PC-3 (cell line): ENCODE data around the gene PRKX. TPM values are rescaled to one million over a fixed set of nuclear protein-coding genes. Genes with fewer than 3 reads are reported as not detected.

Source experiments
- ATAC-seq: fragments of 200-7000 bp; cut with Tn5 transposase; 2 replicates; pipeline ENCODE4 v1.9.1; 2020; ENCODE audit warnings: mild to moderate bottlenecking, moderate library complexity
- BruUV-seq: library from RNA; stranded (reverse); fragments of 400-500 nt; replicated peaks from 2 replicates; lab custom pipeline; 2021; lab: Mats Ljungman, UMichigan
- CTCF ChIA-PET: fragments of 300-600 bp; sonication (Branson Sonifier 250); formaldehyde crosslinking; loops from one replicate; lab custom pipeline; 2022; ENCODE audit warnings: antibody characterized with exemption; lab: Charles Lee
- POLR2A ChIA-PET: fragments of 300-600 bp; sonication (Branson Sonifier 250); formaldehyde crosslinking; loops from one replicate; lab custom pipeline; 2022; ENCODE audit warnings: antibody characterized with exemption; ENCODE audit not compliant: unreplicated experiment; lab: Charles Lee
- DNase-seq: peaks from one replicate; pipeline ENCODE4 v3.0.0-alpha.2; 2015
- H2AFZ ChIP-seq: fragments of 300-600 bp; sonication (generic); 2 replicates; pipeline ENCODE4 v1.6.0; 2016; ENCODE audit warnings: antibody characterized with exemption, low read length
- H3F3A ChIP-seq: fragments of 300-600 bp; sonication (generic); one replicate; pipeline ENCODE4 v1.6.0; 2017; ENCODE audit warnings: antibody characterized with exemption, low read length, control low read depth, mild to moderate bottlenecking; ENCODE audit not compliant: unreplicated experiment
- H3K27ac ChIP-seq: fragments of 300-600 bp; sonication (generic); 2 replicates; pipeline ENCODE4 v1.5.1; 2016; ENCODE audit warnings: mild to moderate bottlenecking, low read length
- H3K27me3 ChIP-seq: fragments of 300-600 bp; sonication (generic); 2 replicates; pipeline ENCODE4 v1.6.1; 2016; ENCODE audit warnings: low read length, mixed read lengths
- H3K36me3 ChIP-seq: fragments of 300-600 bp; sonication (generic); 2 replicates; pipeline ENCODE4 v1.6.1; 2016; ENCODE audit warnings: low read depth, mixed run types, low read length, mixed read lengths
- H3K4me1 ChIP-seq: fragments of 300-600 bp; sonication (generic); 2 replicates; pipeline ENCODE4 v1.5.1; 2016; ENCODE audit warnings: low read length; ENCODE audit not compliant: insufficient read depth
- H3K4me2 ChIP-seq: fragments of 300-600 bp; sonication (generic); 2 replicates; pipeline ENCODE4 v1.6.0; 2016; ENCODE audit warnings: low read length
- H3K4me3 ChIP-seq: fragments of 300-600 bp; sonication (generic); 2 replicates; pipeline ENCODE4 v1.5.1; 2016; ENCODE audit warnings: mild to moderate bottlenecking, low read length, mixed read lengths
- H3K79me2 ChIP-seq: fragments of 300-600 bp; sonication (generic); 2 replicates; pipeline ENCODE4 v1.6.1; 2017; ENCODE audit warnings: low read length, mixed read lengths
- H3K9ac ChIP-seq: fragments of 300-600 bp; sonication (generic); 2 replicates; pipeline ENCODE4 v1.6.0; 2016; ENCODE audit warnings: mild to moderate bottlenecking, low read length
- H3K9me2 ChIP-seq: fragments of 300-600 bp; sonication (generic); replicated peaks from 2 replicates; pipeline ENCODE4 v1.6.1; 2016; ENCODE audit warnings: mixed run types, low read length, mixed read lengths
- H3K9me3 ChIP-seq: fragments of 300-600 bp; sonication (generic); 2 replicates; pipeline ENCODE4 v1.6.1; 2016; ENCODE audit warnings: low read length, mixed read lengths
- H4K20me1 ChIP-seq: fragments of 300-600 bp; sonication (generic); 2 replicates; pipeline ENCODE4 v1.6.1; 2016; ENCODE audit warnings: low read length, mixed read lengths
- EZH2 ChIP-seq: fragments of 300-600 bp; sonication (generic); IDR thresholded peaks from one replicate; pipeline ENCODE4 v1.6.1; 2017; ENCODE audit warnings: antibody characterized with exemption, mild to moderate bottlenecking, low read length; ENCODE audit not compliant: unreplicated experiment
- EZH2phosphoT487 ChIP-seq: fragments of 300-600 bp; sonication (generic); IDR thresholded peaks from 2 replicates; pipeline ENCODE4 v1.6.1; 2018; ENCODE audit warnings: mild to moderate bottlenecking, antibody characterized with exemption, low read length, borderline replicate concordance
- intact Hi-C: fragments of 100-400 bp; cut with micrococcal nuclease; formaldehyde crosslinking; loops from 2 replicates; pipeline ENCODE4 v1.9.0; 2023
- total RNA-seq: library from RNA; depleted of rRNA; stranded (reverse); fragments of >200 nt; gene quantifications from 2 replicates; pipeline ENCODE4 v1.2.3, GENCODE V29; 2014
- TF ChIP-seq, protein P1 (sequence below): fragments of 300-600 bp; sonication (generic); conservative IDR thresholded peaks from 2 replicates; pipeline ENCODE4 v1.5.1; 2017; ENCODE audit warnings: antibody characterized with exemption, low read depth, mild to moderate bottlenecking, low read length

The PRKX gene
- total RNA-seq, 1 experiment from 2014 or later, result 22.2 TPM

DNA sequence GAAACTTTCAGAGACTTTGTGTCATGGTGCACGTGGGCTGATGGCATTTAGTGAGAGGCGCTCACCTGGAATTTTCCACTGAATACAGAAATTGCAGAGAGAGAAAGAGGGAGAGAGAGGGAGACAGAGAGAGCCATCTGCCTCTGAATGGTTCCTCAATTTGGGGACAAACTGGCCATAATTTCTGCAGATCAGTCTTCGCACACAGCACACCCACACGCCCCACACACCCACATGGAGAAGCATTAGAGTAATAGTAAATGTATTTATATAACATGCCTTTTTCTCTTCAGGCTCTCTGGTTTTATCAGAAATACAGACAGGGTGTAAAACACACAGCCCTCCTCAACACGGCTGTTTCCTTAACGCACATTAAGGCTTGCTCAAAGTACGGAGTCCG is 38.6 kb downstream of the PRKX start:
- H3K9ac ChIP-seq, result no peak overlapping the region
- H3K27me3 ChIP-seq, result no peaks in the 10 kb centered on the region
- no peaks in the 10 kb centered on the region for H3K9me3 ChIP-seq
- intact Hi-C loops, result no loop called here
- H2AFZ ChIP-seq, result no peak overlapping the region
- no peaks in the 10 kb centered on the region for H3K9me2 ChIP-seq
- no peaks in the 10 kb centered on the region for H3F3A ChIP-seq
- no peak overlapping the region for H3K27ac ChIP-seq
- ATAC-seq (no peak), DNase-seq (no peak)
- H3K4me2 ChIP-seq, result no peak overlapping the region
- CTCF ChIA-PET, result no interaction called here
- POLR2A ChIA-PET, result no interaction called here
- TF ChIP-seq EZH2 (no peak), EZH2phosphoT487 (no peak)
- TF ChIP-seq, protein P1, sequence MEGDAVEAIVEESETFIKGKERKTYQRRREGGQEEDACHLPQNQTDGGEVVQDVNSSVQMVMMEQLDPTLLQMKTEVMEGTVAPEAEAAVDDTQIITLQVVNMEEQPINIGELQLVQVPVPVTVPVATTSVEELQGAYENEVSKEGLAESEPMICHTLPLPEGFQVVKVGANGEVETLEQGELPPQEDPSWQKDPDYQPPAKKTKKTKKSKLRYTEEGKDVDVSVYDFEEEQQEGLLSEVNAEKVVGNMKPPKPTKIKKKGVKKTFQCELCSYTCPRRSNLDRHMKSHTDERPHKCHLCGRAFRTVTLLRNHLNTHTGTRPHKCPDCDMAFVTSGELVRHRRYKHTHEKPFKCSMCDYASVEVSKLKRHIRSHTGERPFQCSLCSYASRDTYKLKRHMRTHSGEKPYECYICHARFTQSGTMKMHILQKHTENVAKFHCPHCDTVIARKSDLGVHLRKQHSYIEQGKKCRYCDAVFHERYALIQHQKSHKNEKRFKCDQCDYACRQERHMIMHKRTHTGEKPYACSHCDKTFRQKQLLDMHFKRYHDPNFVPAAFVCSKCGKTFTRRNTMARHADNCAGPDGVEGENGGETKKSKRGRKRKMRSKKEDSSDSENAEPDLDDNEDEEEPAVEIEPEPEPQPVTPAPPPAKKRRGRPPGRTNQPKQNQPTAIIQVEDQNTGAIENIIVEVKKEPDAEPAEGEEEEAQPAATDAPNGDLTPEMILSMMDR, result no peak
- H3K4me1 ChIP-seq, result no peaks in the 10 kb centered on the region
- H3K4me3 ChIP-seq, result no peak overlapping the region
- no peaks in the 10 kb centered on the region for H3K79me2 ChIP-seq
- BruUV-seq, result no TSS peak
- no peaks in the 10 kb centered on the region for H3K36me3 ChIP-seq
- no peaks in the 10 kb centered on the region for H4K20me1 ChIP-seq

DNA sequence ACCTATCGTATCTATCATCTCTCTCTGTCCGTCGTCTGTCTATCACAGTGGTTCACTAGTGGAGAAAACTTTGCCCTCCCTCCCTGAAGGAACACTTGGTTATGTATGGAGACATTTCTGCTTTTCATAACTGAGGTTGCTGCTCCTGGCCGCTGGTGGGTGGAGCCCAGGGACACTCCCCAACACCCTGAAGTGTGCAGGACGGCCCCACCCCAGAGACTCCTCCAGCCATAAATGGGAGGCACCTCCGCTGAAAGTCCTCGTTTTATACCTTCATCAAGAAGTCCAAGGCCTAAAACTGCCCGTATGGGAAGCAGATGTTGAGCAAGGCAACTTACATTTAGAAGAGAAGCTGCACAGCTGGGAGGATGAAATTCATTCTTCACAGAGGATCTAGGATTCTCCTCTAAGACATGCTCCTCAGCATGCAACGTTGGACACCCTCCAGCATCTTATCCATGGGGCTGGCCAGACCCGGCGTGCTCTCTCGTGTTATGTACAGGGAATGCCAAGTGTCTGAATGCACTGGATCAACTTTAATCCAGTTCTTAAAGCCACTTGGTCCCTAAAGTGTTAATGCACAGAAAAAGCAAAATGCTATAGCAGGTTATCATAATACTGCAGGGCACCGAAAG is 43.5 kb downstream of the PRKX start:
- no peaks in the 10 kb centered on the region for H3K9me3 ChIP-seq
- CTCF ChIA-PET, result no interaction called here

DNA sequence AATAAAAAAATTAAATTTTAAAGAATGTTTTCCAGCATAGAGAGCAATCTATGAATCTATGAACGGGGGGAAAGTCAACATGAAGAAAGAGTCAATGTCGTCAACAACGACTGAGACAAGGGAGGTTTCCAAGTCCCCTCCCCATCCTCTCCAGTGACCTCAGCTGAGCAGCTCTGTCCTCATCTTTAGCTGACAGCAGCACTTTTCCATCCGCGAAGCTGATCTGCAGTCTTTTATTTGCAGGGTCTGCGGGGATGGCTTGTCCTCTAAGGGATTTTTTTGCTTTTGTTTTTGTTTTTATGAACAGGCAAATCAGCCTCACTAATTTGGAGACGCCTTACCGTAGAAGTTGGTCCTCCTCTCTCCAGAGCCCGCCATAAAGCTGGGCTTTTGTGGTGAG is 46.5 kb downstream of the PRKX start:
- H3K27me3 ChIP-seq, result no peaks in the 10 kb centered on the region
- no peak overlapping the region for H3K4me3 ChIP-seq
- POLR2A ChIA-PET, result no interaction called here
- DNase-seq, result no peak
- no peaks in the 10 kb centered on the region for H3K4me1 ChIP-seq
- CTCF ChIA-PET, result no interaction called here
- H3K4me2 ChIP-seq, result no peak overlapping the region
- no peaks in the 10 kb centered on the region for H3K9me3 ChIP-seq
- no TSS peak for BruUV-seq
- no peak overlapping the region for H3K9ac ChIP-seq
- no peaks in the 10 kb centered on the region for H3K9me2 ChIP-seq
- no peak overlapping the region for H2AFZ ChIP-seq
- TF ChIP-seq, protein P1, result no peak
- TF ChIP-seq EZH2phosphoT487 (no peak), EZH2 (no peak)
- no peaks in the 10 kb centered on the region for H3K79me2 ChIP-seq
- H3F3A ChIP-seq, result no peaks in the 10 kb centered on the region
- H3K27ac ChIP-seq, result no peak overlapping the region
- no peak for ATAC-seq
- intact Hi-C loops, result no loop called here
- H3K36me3 ChIP-seq, result no peaks in the 10 kb centered on the region
- H4K20me1 ChIP-seq, result no peaks in the 10 kb centered on the region

More for the DNA sequence above, 43.5 kb downstream of the PRKX start:
- H3K4me1 ChIP-seq, result no peaks in the 10 kb centered on the region
- no TSS peak for BruUV-seq
- H3K27me3 ChIP-seq, result no peaks in the 10 kb centered on the region
- POLR2A ChIA-PET, result no interaction called here
- no peaks in the 10 kb centered on the region for H3K36me3 ChIP-seq
- no peak overlapping the region for H3K4me2 ChIP-seq
- no peaks in the 10 kb centered on the region for H3F3A ChIP-seq
- no peak for ATAC-seq
- intact Hi-C loops, result no loop called here
- no peak for TF ChIP-seq EZH2
- no peak for TF ChIP-seq EZH2phosphoT487
- TF ChIP-seq, protein P1, result no peak
- no peaks in the 10 kb centered on the region for H3K9me2 ChIP-seq
- H3K79me2 ChIP-seq, result no peaks in the 10 kb centered on the region
- no peak overlapping the region for H2AFZ ChIP-seq
- no peak overlapping the region for H3K27ac ChIP-seq
- no peak overlapping the region for H3K9ac ChIP-seq
- H4K20me1 ChIP-seq, result no peaks in the 10 kb centered on the region
- H3K4me3 ChIP-seq, result no peak overlapping the region
- no peak for DNase-seq
